DMS153 treated with DMSO at 0.1 percent for 48 hours (cell line): ENCODE data around the gene HEATR5B.
A peak's percentile ranks its signal among the peaks of the same experiment; 100 is the strongest.

Source experiments
- DNase-seq: peaks from one replicate; lab custom pipeline; 2025; ENCODE audit not compliant: unreplicated experiment; lab: John Stamatoyannopoulos, UW

The HEATR5B gene

GRCh38 chr2:37083873-37084794 lies at the start of gene HEATR5B, which contains the start of gene GPATCH11:
TSS of gene HEATR5B (minus strand) at chr2:37084372. CDS start at chr2:37083414, 958 bp downstream.
TSS of gene GPATCH11 (plus strand) at chr2:37084518. CDS start at chr2:37088382, 3,864 bp downstream.
- DNase-seq, result peak; percentile 96

DNA sequence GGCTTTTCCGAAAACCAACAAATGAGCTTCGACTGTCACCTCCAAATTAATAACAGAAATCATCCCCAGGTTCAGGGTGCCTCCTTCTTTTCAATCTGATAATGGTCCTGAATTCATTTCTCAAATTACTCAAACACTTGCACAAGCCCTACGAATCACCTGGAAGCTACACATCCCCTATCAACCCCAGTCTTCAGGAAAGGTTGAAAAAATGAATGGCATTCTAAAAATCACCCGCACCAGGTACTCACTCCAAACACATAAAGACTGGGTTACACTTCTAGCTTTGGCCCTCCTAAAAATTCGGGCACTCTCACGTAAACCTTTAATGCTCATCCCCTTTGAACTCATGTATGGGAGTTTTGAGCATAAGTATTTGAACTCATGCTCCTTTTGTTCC lies 48.7 kb upstream of the HEATR5B start:
- no peak for DNase-seq

DNA sequence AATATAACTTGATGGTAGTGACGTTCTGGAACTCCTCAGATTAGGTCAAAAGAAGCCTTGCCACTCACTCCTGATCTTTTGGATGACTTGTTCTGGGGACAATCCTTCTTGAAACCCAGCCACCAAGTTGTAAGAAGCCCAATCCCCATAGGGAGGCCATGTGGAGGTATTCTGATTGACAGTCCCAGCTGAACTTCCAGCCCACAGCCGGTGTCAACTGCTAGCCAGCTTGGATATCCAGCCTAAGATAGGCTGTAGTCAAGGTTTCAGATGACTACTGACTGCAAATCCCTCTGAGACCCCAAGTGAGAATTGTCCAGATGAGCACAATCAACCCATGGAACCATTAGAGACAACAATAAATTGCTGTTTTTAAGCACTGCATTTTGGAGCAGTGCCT lies 41.2 kb upstream of the HEATR5B start:
- no peak for DNase-seq

DNA sequence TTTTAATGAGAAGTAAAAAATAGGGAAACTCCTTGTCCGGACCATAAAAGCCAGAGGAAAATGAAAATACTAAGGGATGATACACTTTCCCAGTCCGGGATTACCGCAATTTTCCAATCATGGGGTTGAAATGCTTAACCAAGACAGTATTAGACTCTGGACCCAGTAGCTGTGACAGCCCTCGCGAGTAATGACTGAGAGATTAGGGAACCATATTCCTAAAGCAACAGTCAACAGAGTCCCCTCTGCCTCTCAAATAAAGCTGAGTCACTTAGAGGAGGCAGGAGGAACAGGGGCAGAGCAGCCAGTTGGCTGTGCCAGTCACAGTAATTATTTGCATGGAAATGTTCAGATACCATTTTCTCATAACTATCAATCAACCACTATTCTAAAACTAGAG lies 35.0 kb upstream of the HEATR5B start:
- no peak for DNase-seq

- DNase-seq, result no peak
Observed at GRCh38 chr2:37117566-37117965, 33.4 kb upstream of the HEATR5B start.

GRCh38 chr2:37111958-37112357 lies 27.8 kb upstream of the HEATR5B start:
- no peak for DNase-seq

DNA sequence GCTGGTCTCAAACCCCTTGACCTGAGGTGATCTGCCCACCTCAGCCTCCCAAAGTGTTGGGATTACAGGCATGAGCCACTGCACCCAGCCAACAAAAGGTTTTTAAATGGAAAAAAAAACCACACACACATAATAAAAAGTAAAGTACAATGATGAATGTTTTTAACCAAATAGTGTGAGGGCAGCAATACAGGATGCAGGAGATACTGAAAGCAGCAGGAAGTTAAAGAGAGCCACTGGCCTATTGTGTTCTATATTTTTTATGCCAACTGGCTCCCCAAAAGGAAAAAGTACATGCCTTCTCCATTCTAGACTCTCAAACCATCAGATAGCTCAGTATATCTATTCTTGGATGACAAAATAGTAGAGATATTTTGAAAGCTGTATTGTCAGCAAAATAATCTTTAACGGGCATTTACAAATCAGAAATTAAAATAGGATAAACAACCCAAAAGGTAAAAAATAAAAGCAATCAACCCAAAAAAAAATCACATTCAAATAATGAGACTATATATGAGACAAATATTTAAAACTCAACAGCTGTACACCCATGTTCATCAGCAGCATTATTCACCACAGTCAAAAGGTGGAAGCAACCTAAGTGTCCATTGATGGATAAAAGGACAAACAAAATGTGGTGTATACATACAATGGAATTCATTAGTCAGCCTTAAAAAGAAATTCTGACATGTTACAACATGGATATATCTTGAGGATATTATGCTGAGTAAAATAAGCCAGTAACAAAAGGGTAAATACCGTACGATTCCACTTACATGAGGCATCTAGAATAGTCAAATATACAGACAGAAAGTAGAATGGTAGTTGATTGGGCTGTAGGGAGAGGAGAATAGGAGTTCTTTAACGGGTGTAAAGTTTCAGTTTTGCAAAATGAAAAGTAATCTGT lies 26.4 kb upstream of the HEATR5B start:
- no peak for DNase-seq

DNA sequence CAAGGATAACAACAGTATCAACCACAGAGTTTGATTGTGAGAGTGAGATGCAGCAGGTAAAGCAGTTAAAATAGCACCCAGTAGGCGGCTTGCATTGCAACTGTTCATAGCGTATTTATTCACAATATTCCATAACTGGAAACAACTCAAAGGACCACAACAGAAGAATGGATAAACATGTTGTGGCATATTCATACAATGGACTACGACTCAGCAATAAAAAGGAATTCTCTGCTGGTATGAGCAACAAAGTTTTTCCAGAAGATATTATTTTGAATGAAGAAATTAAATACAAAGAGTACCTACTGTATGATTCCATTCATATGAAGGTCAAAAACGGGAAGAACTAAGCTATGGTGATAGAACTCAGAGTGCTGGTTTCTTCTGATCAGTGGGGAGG lies 25.4 kb upstream of the HEATR5B start:
- no peak for DNase-seq

DNA sequence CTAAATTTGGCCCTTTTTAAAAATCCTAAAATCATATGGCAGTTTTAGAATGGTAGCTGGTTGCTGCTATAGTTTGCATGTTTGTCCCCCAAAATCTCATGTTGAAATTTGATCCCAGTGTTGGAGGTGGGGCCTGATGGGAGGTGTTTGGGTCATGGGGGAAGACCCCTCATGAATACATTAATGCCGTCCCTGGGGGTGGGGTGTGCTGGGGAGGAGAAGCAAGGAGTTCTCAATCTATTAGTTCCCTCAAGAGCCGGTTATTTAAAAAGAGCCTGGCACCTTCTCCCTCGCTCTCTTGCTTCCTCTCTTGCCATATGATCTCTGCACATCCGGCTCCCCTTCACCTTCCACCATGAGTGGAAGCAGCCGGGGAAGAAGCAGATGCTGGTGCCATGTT lies 21.0 kb upstream of the HEATR5B start:
- DNase-seq, result no peak

DNA sequence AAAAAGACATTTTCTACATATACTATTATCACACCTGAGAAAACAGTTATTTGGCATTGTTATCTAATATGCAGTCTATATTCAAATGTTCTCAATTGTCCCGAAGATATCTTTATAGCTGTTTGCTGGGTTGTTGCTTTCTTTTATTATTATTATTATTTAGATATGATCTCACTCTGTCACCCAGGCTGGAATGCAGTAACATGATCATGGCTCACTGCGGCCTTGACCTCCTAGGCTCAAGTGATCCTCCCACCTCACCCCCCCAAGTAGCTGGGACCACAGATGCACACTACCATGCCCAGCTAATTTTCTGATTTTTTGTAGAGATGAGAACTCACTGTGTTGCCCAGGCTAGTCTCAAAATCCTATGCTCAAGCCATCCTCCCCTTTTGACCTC lies 20.0 kb upstream of the HEATR5B start:
- no peak for DNase-seq

DNA sequence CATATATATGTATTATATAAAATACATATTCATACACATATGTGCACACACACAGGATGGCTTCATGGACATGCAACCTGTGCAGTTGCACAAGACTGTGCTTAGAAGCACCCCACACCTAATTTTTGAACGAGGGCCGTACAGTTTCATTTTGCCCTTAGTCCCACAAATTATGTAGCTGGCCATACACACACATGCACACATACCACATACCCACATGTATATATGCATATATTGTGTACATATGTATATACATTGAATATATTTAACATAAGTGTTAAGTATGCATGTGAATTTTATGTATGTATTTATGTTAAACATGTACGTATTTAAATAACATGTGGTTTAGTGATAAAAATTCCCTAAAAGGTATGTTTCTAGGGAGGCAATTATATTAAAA lies 18.4 kb upstream of the HEATR5B start:
- DNase-seq, result no peak

DNA sequence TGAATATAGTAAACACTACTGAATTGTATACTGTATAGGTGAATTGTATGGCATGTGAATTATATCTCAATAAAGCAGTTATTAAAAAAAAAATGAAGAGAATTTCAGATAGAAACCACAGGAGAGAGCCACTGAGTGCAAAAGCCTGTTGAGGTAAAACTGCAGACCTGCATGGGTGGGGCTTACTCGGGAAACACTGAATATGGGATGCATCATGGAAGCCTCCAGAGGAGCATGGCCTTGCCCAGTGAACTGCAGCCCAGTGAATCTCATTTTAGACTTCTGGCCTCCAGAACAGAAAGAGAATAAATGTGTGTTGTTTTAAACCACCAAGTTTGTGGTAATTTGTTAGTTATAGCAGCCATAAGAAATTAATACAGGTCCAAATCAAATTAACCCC lies 15.9 kb upstream of the HEATR5B start:
- DNase-seq, result no peak

DNA sequence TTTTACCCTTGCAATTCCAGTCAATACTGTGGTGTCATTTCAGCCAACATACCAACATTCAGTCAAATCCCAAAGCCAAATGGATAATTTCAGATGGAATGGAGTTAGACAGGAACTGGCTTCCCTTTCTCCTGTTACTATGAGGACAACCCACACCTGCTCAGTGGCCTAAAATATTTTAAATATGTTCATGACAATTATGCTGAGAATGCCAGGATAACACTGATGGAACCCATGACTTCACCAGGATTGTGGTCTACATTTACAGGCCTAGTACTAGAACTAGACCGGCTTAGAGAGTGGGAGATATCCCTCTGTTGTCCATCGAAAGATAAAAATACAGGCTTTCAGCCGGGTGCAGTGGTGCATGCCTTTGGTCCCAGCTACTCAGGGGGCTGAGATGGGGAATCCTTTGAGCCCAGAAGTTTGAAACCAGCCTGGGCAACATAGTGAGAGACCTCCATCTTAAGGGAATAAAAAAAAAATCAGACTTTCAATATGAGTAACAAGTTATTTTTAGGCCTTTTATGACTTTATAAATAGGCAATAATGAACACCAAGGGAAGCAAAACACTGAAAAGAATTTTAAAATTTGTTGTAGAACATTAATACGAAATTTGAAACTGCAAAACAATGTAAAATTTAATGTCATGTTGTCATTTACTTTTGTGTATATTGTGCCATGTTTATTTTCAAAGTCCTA lies 14.4 kb upstream of the HEATR5B start:
- DNase-seq, result no peak

- DNase-seq, result no peak
Observed at GRCh38 chr2:37096568-37096967, 12.4 kb upstream of the HEATR5B start.

- no peak for DNase-seq
Observed at GRCh38 chr2:37091873-37092272, 7.7 kb upstream of the HEATR5B start.

DNA sequence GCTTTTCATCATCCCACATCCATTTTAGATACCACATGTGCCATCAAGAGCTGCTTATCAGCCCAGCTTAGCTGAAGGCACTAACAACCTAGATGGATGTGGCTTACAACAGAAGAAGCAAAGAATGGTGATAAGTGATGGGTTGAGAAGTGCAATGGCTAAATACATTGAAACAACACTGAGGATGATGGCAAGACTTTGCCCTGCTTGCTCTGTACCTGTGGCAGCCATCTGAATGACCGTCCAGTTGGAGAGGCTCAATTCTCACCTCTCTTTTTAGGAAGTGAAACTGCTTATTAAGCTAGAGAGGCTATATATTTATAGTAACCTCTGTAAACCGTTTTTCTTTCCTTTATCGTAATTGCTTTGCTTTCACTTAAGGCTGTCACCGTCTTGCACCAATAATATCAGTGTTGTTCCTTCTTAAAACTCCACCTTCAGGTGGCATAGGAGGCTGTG lies 5.9 kb upstream of the HEATR5B start:
- no peak for DNase-seq

GRCh38 chr2:37085731-37086147 lies 1.6 kb upstream of the HEATR5B start:
- no peak for DNase-seq

- no peak for DNase-seq
Observed at GRCh38 chr2:37084797-37085196, 625 bp upstream of the HEATR5B start.

DNA sequence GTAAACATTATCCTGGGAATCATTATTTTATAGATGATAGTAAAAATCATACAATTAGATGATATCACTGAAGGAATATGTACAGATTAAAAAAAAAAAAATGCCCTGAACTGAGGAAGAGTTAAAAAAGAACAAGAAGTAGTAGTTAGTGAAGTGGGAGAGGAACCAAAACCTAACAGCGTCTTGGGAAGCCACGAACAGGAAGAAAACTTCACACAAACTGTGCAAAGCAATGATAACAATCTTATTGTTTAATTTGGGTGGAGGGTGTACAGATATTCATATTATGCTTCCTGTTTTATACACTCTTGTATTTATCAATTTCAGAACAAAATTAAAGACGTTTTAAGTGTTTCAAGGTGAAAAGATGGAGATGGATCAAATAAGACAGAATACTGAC lies 3.5 kb downstream of the HEATR5B start:
- DNase-seq, result no peak

DNA sequence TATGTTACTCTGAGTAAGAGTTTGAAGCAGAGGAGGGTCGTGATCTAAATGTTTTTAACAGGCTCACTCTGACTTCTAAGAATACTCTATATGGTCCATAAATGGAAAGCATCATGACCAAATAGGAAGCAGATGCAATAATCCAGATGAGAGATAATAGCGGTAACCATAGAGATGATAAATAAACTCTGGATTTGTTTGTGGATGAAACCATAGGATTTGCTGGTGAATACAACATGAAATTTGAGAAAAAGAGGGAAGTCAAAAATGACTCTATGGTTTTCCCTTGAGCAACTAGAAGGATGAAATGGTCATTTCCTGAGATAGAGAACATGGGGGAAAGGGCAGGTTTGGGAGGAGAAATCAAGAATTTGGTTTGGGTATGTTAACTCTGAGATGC lies 3.9 kb downstream of the HEATR5B start:
- DNase-seq, result no peak

GRCh38 chr2:37070931-37071330 lies 13.2 kb downstream of the HEATR5B start:
- no peak for DNase-seq
